K562 (cell line): Measurements from ENCODE around the gene ATF5.
"Not testable (repeated sequence)": the region's sequence is repeated elsewhere in the genome, so short reads cannot be mapped to it uniquely, and the experiment has no call there.

Experiments used
- CHD2 ChIP-seq: IDR thresholded peaks from 2 replicates; pipeline ENCODE4 v1.6.1; 2011; ENCODE audit warnings: low read depth, low read length
- ESRRA ChIP-seq: fragments of 450-650 bp; IDR thresholded peaks from 2 replicates; pipeline ENCODE4 v1.6.1; 2014; ENCODE audit warnings: low read depth, mild to moderate bottlenecking, moderate library complexity, borderline replicate concordance
- GATAD2B ChIP-seq: fragments of 450-650 bp; IDR thresholded peaks from 2 replicates; pipeline ENCODE4 v1.6.1; 2017; ENCODE audit warnings: mild to moderate bottlenecking, borderline replicate concordance
- POLR2AphosphoS5 ChIP-seq: IDR thresholded peaks from 2 replicates; pipeline ENCODE4 v1.6.1; 2011; ENCODE audit warnings: mild to moderate bottlenecking, low read depth, low read length, moderate library complexity; ENCODE audit not compliant: control insufficient read depth, insufficient read depth
- PTTG1 ChIP-seq: fragments of 450-650 bp; IDR thresholded peaks from 2 replicates; pipeline ENCODE4 v1.6.1; 2016; ENCODE audit warnings: low read depth, mild to moderate bottlenecking, missing genetic modification characterization, missing compliant biosample characterization
- TF ChIP-seq, protein P1 (sequence below), 3 experiments: IDR thresholded peaks in 2 of 3; conservative IDR thresholded peaks in 1 of 3; 2 replicates each; pipeline ENCODE4 v1.5.1; 2011 to 2012; ENCODE audit warnings: low read length in 3 of 3, mild to moderate bottlenecking in 3 of 3, control low read depth in 2 of 3, improper control_type of control experiment in 1 of 3, inconsistent platforms in 1 of 3, low read depth in 1 of 3, mixed read lengths in 1 of 3, moderate library complexity in 1 of 3; ENCODE audit not compliant: insufficient read depth in 2 of 3
- TF ChIP-seq, protein P2 (sequence below): fragments of 250-450 bp; sonication (Bioruptor Pico); IDR thresholded peaks from 2 replicates; pipeline ENCODE4 v1.5.0; 2020; ENCODE audit warnings: mild to moderate bottlenecking, borderline replicate concordance
- TF ChIP-seq, protein P3 (sequence below): fragments of 150-350 bp; IDR thresholded peaks from 2 replicates; pipeline ENCODE4 v1.6.1; 2014; ENCODE audit warnings: low read depth, mild to moderate bottlenecking, low read length, borderline replicate concordance
- TF ChIP-seq, protein P4 (sequence below): fragments of 250-450 bp; sonication (Bioruptor Pico); IDR thresholded peaks from 2 replicates; pipeline ENCODE4 v1.5.1; 2021; ENCODE audit warnings: mild to moderate bottlenecking

DNA sequence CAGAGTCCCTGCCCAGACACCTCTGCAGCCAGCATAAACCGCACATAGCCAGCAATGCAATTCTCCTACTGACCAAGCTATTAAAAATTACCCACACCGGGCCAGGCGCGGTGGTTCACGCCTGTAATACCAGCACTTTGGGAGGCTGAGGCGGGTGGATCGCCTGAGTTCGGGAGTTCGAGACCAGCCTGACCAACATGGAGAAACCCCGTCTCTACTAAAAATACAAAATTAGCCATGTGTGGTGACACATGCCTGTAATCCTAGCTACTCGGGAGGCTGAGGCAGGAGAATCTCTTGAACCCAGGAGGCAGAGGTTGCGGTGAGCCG, 4.2 kb upstream of the ATF5 start:
- TF ChIP-seq, protein P1, sequence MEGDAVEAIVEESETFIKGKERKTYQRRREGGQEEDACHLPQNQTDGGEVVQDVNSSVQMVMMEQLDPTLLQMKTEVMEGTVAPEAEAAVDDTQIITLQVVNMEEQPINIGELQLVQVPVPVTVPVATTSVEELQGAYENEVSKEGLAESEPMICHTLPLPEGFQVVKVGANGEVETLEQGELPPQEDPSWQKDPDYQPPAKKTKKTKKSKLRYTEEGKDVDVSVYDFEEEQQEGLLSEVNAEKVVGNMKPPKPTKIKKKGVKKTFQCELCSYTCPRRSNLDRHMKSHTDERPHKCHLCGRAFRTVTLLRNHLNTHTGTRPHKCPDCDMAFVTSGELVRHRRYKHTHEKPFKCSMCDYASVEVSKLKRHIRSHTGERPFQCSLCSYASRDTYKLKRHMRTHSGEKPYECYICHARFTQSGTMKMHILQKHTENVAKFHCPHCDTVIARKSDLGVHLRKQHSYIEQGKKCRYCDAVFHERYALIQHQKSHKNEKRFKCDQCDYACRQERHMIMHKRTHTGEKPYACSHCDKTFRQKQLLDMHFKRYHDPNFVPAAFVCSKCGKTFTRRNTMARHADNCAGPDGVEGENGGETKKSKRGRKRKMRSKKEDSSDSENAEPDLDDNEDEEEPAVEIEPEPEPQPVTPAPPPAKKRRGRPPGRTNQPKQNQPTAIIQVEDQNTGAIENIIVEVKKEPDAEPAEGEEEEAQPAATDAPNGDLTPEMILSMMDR (IDR thresholded peaks at IDR 0.05 in 2 of 3, conservative IDR thresholded peaks at IDR 0.05 in 1 of 3; ENCODE audit: insufficient read depth in 2 of 3, low read depth in 1 of 3, low read length in 3 of 3) = not testable (repeated sequence)
- TF ChIP-seq, protein P2, sequence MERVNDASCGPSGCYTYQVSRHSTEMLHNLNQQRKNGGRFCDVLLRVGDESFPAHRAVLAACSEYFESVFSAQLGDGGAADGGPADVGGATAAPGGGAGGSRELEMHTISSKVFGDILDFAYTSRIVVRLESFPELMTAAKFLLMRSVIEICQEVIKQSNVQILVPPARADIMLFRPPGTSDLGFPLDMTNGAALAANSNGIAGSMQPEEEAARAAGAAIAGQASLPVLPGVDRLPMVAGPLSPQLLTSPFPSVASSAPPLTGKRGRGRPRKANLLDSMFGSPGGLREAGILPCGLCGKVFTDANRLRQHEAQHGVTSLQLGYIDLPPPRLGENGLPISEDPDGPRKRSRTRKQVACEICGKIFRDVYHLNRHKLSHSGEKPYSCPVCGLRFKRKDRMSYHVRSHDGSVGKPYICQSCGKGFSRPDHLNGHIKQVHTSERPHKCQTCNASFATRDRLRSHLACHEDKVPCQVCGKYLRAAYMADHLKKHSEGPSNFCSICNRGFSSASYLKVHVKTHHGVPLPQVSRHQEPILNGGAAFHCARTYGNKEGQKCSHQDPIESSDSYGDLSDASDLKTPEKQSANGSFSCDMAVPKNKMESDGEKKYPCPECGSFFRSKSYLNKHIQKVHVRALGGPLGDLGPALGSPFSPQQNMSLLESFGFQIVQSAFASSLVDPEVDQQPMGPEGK (CRISPR knock-in tag) = not testable (repeated sequence)
- TF ChIP-seq, protein P3, sequence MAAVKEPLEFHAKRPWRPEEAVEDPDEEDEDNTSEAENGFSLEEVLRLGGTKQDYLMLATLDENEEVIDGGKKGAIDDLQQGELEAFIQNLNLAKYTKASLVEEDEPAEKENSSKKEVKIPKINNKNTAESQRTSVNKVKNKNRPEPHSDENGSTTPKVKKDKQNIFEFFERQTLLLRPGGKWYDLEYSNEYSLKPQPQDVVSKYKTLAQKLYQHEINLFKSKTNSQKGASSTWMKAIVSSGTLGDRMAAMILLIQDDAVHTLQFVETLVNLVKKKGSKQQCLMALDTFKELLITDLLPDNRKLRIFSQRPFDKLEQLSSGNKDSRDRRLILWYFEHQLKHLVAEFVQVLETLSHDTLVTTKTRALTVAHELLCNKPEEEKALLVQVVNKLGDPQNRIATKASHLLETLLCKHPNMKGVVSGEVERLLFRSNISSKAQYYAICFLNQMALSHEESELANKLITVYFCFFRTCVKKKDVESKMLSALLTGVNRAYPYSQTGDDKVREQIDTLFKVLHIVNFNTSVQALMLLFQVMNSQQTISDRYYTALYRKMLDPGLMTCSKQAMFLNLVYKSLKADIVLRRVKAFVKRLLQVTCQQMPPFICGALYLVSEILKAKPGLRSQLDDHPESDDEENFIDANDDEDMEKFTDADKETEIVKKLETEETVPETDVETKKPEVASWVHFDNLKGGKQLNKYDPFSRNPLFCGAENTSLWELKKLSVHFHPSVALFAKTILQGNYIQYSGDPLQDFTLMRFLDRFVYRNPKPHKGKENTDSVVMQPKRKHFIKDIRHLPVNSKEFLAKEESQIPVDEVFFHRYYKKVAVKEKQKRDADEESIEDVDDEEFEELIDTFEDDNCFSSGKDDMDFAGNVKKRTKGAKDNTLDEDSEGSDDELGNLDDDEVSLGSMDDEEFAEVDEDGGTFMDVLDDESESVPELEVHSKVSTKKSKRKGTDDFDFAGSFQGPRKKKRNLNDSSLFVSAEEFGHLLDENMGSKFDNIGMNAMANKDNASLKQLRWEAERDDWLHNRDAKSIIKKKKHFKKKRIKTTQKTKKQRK = not testable (repeated sequence)
- TF ChIP-seq GATAD2B; CHD2; ESRRA; POLR2AphosphoS5; PTTG1 (tag): not testable (repeated sequence)
- TF ChIP-seq, protein P4, sequence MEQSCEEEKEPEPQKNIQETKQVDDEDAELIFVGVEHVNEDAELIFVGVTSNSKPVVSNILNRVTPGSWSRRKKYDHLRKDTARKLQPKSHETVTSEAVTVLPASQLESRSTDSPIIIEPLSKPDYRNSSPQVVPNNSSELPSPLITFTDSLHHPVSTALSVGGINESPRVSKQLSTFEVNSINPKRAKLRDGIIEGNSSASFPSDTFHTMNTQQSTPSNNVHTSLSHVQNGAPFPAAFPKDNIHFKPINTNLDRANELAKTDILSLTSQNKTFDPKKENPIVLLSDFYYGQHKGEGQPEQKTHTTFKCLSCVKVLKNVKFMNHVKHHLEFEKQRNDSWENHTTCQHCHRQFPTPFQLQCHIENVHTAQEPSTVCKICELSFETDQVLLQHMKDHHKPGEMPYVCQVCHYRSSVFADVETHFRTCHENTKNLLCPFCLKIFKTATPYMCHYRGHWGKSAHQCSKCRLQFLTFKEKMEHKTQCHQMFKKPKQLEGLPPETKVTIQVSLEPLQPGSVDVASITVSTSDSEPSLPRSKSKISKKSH (CRISPR knock-in tag) = not testable (repeated sequence)
